ENCODE measurements around the gene BLM. TPM values are rescaled to one million over a fixed set of nuclear protein-coding genes. Genes with fewer than 3 reads are reported as not detected.
"Not testable (repeated sequence)": the region's sequence is repeated elsewhere in the genome, so short reads cannot be mapped to it uniquely, and the experiment has no call there.

The BLM gene
- total and polyA plus RNA-seq, 12 donors, result 3.5 to 35.0 (median 7.9) TPM

- ATAC-seq, result peak in 4 of 8 donors; percentile 2 to 28 (median 8)
- H3K27ac ChIP-seq, result peak overlapping the region in 3 of 10 donors; percentile 22 to 53 (median 52)
Observed at GRCh38 chr15:90819850-90820249, 102.7 kb downstream of the BLM start.

DNA sequence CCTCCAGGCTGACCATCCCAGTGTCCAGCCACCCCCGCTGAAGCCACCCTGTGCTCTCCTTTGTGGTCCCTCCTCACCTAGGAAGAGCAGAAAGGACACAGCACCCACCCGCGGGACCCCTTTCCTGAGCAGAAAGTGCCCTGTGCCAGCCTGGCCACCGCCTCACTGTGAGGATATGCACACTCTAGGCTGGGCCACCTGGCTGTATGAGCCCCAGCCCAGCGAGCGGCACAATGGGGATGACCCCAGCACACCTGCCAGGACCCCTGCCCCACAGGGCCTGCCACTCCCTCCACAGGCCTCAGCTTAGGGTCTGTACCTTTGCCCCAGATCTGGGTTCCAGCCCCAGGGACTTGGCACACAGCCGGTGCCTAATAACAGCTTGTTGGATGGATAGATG is 103.3 kb downstream of the BLM start:
- Histone ChIP-seq H3K4me3 (no peak overlapping the region), H3K27me3 (no peaks in the 10 kb centered on the region), H3K27ac (no peak overlapping the region), H3K36me3 (no peaks in the 10 kb centered on the region), H3K4me1 (peaks cover 0 to 38% (median 17%) of the 10 kb centered on the region in 9 donors), H3K9me3 (no peaks in the 10 kb centered on the region)
- intact Hi-C loops (cut with DNase I), result no loop called here
- ATAC-seq (no peak), DNase-seq (no peak)
- 94 to 98% methylated on average over 7 of the region's 7 CpGs for WGBS, 2 donors
- TF ChIP-seq, protein P1, sequence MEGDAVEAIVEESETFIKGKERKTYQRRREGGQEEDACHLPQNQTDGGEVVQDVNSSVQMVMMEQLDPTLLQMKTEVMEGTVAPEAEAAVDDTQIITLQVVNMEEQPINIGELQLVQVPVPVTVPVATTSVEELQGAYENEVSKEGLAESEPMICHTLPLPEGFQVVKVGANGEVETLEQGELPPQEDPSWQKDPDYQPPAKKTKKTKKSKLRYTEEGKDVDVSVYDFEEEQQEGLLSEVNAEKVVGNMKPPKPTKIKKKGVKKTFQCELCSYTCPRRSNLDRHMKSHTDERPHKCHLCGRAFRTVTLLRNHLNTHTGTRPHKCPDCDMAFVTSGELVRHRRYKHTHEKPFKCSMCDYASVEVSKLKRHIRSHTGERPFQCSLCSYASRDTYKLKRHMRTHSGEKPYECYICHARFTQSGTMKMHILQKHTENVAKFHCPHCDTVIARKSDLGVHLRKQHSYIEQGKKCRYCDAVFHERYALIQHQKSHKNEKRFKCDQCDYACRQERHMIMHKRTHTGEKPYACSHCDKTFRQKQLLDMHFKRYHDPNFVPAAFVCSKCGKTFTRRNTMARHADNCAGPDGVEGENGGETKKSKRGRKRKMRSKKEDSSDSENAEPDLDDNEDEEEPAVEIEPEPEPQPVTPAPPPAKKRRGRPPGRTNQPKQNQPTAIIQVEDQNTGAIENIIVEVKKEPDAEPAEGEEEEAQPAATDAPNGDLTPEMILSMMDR (IDR thresholded peaks at IDR 0.05), result no peak

More at GRCh38 chr15:90819850-90820249, 102.7 kb downstream of the BLM start:
- Histone ChIP-seq H3K4me1 (peaks cover 0 to 38% (median 17%) of the 10 kb centered on the region in 9 donors), H3K9me3 (no peaks in the 10 kb centered on the region), H3K36me3 (no peaks in the 10 kb centered on the region), H3K27me3 (no peaks in the 10 kb centered on the region), H3K4me3 (no peak overlapping the region)
- TF ChIP-seq, protein P1 (IDR thresholded peaks at IDR 0.05), result no peak
- intact Hi-C loops (cut with DNase I), result no loop called here
- DNase-seq, result no peak
- 75 to 78% methylated on average over 12 of the region's 12 CpGs for WGBS, 2 donors

- Histone ChIP-seq H3K27me3 (no peaks in the 10 kb centered on the region), H3K27ac (no peak overlapping the region), H3K36me3 (no peaks in the 10 kb centered on the region), H3K4me3 (no peak overlapping the region), H3K4me1 (peaks cover 0 to 38% (median 17%) of the 10 kb centered on the region in 9 donors), H3K9me3 (no peaks in the 10 kb centered on the region)
- intact Hi-C loops (cut with DNase I), result no loop called here
- no peak for ATAC-seq
- 87 to 88% methylated on average over 8 of the region's 8 CpGs for WGBS, 2 donors
- TF ChIP-seq, protein P1 (IDR thresholded peaks at IDR 0.05), result no peak
- DNase-seq, result no peak
Observed at GRCh38 chr15:90822204-90822955, 105.2 kb downstream of the BLM start.

DNA sequence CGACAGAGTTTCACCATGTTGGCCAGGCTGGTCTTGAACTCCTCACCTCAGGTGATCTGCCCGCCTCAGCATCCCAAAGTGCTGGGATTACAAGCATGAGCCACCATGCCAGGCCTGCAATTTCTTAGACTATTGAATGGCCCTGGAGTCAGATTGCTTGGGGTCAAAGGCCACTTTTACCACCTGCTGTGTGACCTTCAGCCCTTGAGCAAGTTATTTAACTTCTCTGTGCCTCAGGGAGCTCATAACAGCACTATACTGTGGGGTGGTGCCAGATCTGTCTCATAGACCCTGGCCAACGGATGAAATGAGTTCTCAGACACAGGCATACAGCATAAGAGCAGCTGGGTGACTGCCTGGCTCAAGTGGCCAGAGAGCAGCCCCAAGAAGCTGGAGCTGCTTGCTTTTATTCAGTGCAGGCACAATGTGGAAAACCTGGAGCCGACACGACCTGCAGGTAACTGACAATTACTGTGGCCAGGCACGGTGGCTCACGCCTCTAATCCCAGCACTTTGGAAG is 106.4 kb downstream of the BLM start:
- Histone ChIP-seq H3K27me3 (no peaks in the 10 kb centered on the region), H3K4me3 (no peak overlapping the region), H3K36me3 (no peaks in the 10 kb centered on the region), H3K9me3 (no peaks in the 10 kb centered on the region), H3K4me1 (peaks cover 0 to 28% (median 12%) of the 10 kb centered on the region in 9 donors), H3K27ac (peak overlapping the region in 1 of 10 donors; percentile 14)
- intact Hi-C loops (cut with DNase I), result no loop called here
- 90 to 95% methylated on average over 7 of the region's 7 CpGs for WGBS, 2 donors
- ATAC-seq (no peak), DNase-seq (no peak)
- TF ChIP-seq, protein P1 (IDR thresholded peaks at IDR 0.05), result no peak

DNA sequence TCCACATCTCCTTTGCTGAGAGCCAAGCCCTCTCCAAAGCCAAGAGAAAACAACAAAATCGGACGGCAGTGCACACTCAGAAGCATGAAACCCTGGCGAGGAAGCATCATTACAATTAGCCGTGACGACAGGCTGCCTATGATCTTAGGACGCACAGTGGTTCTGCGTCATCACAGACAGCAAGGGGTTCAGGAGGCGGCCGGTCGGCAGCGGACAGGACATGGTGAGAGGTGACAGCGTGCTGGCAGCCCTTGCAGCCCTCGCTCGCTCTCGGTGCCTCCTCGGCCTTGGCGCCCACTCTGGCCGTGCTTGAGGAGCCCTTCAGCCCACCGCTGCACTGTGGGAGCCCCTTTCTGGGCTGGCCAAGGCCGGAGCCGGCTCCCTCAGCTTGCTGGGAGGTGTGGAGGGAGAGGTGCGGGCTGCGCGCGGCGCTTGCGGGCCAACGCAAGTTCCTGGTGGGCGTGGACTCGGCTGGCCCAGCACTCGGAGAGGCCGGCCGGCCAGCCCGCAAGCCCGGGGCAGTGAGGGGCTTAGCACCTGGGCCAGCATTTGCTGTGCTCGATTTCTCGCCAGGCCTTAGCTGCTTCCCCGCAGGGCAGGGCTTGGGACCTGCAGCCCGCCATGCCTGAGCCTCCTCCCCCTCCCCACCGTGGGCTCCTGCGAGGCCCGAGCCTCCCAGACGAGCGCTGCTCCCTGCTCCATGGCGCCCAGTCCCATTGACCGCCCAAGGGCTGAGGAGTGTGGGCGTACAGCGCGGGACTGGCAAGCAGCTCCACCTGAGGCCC is 108.2 kb downstream of the BLM start:
- WGBS, 2 donors, result 91 to 96% methylated on average over 46 to 49 of the region's 49 CpGs

GRCh38 chr15:90826206-90826885 is 109.2 kb downstream of the BLM start:
- H3K27ac ChIP-seq; H3K9me3 ChIP-seq; intact Hi-C loops (cut with DNase I); H3K27me3 ChIP-seq; H3K36me3 ChIP-seq; DNase-seq; ATAC-seq; H3K4me3 ChIP-seq: not testable (repeated sequence)
- peaks cover 0 to 37% (median 0%) of the 10 kb centered on the region in 9 donors for H3K4me1 ChIP-seq
- 91 to 93% methylated on average over 25 to 26 of the region's 26 CpGs for WGBS, 2 donors

More for the DNA sequence above, 108.2 kb downstream of the BLM start:
- H3K36me3 ChIP-seq; intact Hi-C loops (cut with DNase I); H3K27me3 ChIP-seq; ATAC-seq; H3K4me3 ChIP-seq; H3K27ac ChIP-seq; H3K9me3 ChIP-seq; DNase-seq: not testable (repeated sequence)
- H3K4me1 ChIP-seq, result peaks cover 0 to 27% (median 0%) of the 10 kb centered on the region in 9 donors

All from heart right ventricle (tissue), 16 donors.